CD4-positive, alpha-beta T cell treated with Interleukin-21 for 1 hour (primary cell): ENCODE measurements around the gene KCTD12.

Source experiments
- DNase-seq: peaks from one replicate; pipeline ENCODE4 v3.0.0-alpha.2; 2020

The KCTD12 gene

DNA sequence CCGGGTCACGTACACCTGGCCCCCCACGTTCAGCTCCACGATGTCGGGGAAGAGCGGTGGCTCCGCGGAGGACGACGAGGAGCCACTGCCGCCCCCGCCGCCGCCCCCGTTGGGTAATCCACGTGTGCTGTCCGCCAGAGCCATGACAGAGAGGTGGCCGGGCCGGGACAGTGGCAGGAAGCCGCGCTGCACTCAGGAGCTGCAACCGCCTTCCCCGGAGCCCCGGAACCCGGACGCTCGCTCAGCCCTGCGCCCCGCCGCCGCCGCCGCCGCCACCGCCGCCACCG is 257 bp downstream of the KCTD12 start:
- no peak for DNase-seq

DNA sequence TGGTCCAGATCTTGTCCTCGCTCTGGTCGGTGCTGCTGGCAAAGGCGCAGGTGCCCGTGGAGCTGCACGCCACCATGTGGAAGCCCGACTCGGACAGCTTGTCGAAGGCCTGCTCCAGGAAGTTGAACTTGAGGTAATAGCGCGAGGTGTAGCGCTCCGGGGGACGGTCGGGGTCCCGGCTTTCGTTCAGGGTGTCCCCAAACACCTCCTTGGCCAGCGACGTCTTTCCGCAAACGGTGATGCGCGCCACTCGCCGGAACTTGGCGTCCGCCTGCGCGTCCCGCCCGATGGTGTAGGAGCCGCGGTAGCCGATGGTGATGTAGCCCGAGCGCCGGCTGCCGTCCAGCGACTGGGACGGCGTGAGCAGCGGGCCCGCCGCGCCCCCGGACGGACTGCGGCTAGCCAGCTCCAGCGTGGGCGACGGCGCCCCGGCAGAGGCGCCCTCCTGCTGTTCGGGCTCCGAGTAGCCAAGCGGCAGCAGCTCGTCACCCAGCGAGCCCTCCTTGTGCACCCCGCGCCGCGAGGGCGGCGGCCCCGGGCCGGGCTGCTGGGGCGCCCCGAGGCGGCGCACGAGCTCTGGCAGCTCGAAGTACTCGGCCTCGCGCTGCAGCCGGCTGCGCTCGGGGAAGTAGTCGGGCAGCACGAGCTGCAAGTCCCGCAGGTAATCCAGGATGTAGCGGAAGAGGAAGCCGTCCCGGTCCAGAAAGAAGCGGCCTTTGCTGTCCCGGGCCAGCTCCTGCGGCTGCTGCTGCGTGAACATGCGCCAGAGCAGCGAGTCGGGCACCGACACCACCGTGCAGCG is 801 bp downstream of the KCTD12 start:
- peak; percentile 50 for DNase-seq

DNA sequence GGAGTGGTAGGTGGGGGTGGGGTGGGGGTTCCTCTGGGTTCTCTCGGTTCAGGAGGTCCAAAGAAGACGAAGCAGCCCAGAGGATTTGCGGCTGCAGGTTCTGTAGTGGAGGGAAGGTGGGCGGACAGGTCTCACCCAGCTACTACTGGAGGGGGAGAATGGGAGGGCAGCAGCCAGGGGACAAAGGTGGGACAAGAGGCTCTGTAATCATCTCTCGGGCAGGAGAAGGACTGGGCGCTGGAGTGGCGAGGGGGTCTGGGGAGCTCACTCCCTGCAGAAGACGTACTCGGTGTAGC is 1.4 kb downstream of the KCTD12 start:
- DNase-seq: no peak

DNA sequence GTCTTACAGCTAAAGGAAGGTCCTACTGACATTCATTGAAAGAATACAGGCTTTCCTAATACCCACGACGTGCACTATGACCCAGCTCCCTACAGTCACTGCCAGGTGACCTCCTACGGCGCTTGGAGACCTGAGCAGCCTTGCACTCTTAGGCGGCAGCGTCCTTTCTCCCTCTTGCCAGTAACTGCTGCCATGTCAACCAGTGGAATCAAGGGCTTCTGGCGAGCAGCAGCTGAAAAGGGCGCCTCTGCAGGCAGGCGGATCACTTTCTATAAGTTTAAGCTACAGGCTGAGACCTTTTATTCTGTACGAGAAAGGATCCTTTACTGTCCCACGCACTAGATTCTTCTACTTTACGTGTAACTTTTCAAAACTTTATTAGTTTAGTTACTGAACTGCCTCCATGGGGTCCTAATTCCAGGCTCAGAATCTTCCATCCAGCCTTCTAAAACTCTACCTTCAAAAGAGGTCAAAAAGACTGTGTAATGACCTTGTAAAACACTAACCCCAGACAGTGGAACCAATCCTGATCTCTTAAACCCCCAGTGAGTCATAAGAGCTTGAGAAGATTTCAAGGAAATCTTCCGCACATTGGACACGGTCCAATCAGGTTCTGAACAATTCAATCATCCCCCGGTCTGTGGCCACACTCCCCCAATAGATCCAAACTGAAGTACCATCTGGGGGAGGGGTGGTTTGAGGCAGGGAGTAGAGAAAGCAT is 1.9 kb downstream of the KCTD12 start:
- DNase-seq: peak; percentile 7

DNA sequence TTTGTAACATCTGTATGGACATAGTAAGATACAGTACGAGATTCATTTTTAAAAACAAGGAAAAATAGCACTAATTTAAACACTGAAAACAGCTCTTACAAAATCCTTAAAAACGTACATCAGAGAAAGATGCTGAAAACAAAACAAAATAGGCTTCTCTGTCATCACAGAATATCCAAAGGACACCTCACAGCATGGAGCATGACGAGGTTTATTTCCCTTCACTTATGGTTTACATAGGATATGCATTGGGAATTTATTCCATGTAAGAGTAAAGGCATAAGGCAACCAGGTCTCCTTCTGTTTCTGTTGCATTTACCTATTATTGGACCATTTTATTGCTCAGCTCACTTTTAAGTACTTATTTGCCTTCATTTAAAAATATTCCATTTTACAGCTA is 3.0 kb downstream of the KCTD12 start:
- DNase-seq: no peak

DNA sequence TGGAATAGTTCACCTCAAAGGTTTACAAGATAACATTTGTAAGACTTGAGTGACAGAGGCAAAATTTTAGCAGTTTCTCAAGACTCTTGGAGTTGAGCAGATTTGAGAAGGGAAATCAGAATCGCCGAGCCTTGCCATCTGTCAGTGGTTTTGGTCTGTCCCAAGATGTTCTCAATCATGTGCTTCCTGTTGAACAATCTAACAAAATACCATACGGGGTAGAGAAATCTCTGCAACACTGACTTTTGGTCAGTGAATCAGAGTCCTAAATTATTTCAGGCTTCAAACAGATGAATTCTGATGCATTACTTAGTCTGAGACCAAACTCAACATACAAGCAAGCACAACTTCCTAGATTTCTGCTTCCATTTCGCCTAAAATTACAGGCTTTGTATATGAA is 3.8 kb downstream of the KCTD12 start:
- no peak for DNase-seq

DNA sequence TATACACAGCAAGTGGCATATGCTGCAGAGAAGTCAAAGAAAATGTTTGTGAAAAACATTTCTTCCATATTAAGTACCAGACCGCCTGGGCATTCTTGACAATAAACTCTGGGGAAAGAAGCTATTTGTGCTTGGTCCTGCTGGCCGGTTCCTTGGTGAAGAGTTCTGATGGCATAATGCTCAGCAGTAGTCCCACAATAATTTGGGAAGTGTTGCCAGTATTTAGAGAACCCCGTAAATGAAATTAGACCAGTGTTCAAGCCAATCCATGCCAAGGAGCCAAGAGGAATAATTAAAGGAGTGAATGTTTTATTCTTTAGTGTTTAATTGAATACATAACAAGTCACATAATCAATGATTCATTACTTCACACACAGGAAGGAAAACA is 6.3 kb downstream of the KCTD12 start:
- no peak for DNase-seq

DNA sequence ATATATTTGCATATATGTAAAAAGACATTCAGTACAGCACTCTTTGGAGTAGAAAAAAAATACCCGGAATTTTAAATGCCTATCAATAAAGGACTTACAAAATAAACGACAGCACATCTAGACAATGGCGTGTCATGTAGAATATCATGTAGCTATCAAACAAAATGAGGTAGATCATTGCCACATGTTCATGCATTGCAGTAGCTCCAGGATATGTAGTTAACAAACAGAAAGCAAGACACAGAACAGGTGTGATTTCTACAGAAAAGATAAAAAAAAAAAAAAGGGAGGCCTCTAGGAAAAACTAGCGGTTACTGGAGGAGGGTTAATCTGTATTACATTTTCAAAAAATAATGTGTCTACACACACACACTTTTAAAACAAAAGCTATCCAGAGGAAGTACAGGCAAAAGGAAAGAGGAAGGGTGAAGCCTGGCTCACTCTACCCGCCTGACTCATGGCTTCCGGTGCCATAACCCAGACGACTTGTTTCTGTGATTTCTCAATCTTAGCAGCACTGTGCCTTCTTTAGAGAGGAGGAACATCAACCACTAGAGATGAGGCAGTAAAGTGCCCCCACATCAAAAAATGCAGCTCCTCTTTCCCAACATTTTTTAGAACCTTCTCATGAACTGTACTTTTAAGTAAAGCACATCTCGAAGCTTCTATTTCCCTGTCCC is 6.9 kb downstream of the KCTD12 start:
- DNase-seq: peak; percentile 60

DNA sequence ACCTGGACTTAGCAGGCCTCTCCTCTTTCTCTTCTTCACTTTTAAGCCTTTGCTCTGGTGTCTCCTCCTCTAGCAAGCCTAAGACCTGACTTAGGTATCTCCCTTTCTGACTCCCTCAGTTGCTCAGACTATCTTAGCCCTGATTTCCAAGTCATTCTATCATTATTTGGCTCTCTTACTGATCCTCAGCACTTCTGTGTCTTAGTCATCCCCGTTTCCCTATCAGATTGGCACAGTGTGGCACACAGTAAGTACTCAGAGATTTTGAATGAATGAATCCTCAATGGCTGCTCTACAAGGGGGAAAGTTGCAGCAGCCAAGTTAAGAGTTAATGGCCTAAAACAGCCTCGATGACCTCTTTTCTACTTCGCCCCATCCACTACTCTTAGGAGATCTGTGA is 8.2 kb downstream of the KCTD12 start:
- no peak for DNase-seq

DNA sequence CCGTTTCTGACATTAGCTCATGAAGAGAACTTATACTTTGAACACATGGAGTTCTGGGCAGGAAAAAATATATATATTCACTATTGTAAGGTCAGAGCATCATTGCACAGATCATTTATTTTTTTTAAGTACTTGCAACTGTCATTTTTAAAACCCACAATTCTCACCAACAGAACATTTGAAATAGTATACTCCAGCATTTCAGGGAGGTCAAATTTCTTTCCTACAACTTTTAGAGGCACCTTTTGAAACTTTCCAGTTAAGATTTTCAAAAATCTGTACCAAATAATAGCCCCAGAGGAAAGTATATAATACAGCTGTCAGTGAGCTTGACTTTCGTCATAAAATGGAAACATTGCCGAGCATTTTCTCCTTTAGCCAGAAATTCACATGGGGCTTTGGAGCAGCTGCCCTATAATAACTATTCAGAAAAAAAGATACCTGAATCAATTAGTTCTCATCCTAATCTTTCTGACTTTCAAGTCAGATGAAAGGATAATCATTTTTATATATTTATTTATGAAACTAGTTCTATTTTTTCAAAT is 10.9 kb downstream of the KCTD12 start:
- no peak for DNase-seq

DNA sequence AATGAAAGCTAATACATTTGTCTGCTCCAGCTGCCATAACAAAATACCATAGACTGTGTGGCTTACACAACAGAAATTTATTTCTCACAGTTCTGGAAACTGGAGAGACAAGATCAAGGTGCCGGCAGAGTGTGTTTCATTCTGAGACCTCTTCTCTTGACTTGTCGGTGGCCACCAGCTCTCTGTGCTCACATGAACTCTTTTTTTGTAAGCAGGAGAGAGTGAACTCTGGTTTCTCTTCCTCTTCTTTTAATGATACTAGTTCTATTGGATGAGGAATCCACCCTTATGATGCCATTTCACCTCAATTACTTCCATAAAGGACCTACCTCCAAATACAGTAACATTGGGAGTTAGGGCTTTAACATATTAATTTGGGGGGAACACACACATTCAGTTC is 11.7 kb downstream of the KCTD12 start:
- DNase-seq: no peak

DNA sequence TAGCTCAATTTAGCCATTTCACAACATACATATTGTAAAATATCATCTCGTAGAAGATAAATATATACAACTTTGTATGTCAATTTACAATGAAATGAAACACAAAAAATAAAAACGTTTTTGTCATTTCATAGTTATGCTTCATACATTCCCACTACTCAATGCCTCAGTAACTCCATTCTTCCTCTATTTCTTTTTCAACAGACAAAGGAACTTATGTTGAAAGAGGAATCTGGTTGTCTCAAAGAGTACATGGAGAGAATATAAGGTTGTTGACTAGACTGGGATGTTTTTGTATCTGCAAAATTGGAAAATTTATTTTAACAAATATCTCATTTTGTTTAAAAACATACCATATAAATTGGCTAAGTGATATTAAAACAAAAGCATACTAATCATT is 12.8 kb downstream of the KCTD12 start:
- no peak for DNase-seq

DNA sequence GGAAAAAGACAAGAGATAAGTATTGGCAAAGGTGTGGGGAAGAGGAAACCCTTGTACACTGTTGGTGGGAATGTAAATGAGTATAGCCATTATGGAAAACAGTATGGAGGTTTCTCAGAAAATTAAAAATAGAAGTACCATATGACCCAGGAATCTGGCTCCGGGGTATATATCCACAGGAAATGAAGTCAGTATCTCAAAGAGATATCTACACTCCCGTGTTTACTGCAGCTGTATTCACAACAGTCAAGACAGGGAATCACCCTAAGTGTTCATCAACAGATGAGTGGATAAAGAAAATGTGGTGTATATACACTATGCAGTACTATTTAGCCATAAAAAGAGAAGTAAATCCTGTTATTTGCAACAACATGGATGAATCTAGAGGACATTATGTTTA is 13.5 kb downstream of the KCTD12 start:
- no peak for DNase-seq

DNA sequence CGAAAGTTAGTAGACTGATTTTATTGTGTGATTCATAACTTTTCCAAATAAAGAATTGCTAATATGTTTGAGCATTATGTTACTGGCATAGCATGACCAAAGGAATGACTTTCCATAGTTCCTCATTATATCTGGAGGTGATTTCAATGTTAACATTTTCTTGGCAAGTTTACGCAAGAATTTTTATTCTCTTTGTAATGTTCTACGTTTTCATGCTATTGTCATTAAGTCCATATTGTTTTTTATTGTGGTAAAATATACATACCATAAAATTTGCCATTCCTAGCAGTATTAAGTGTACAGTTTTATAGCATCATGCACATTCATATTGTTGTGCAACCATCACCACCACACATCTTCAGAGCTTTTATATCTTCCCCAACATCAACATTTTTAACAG is 14.8 kb downstream of the KCTD12 start:
- DNase-seq: no peak

DNA sequence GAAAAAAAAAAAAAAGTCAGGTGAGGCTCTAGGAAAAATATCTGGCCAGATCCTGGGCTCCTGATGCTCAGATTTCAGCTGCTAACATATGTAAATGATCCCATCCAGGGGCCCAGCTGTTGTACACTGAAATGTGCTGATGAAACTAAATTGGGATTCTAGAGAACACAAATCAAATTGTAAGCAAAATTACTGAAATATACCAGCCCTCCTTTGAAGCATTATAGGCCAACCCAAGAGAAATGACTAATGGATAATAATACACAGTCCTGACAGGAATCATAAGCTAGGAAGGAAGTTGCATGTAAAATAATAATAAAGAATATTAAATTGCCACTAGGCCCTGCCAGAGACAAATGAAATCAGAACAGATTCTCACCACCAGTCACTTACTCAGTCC is 17.8 kb downstream of the KCTD12 start:
- DNase-seq: no peak

DNA sequence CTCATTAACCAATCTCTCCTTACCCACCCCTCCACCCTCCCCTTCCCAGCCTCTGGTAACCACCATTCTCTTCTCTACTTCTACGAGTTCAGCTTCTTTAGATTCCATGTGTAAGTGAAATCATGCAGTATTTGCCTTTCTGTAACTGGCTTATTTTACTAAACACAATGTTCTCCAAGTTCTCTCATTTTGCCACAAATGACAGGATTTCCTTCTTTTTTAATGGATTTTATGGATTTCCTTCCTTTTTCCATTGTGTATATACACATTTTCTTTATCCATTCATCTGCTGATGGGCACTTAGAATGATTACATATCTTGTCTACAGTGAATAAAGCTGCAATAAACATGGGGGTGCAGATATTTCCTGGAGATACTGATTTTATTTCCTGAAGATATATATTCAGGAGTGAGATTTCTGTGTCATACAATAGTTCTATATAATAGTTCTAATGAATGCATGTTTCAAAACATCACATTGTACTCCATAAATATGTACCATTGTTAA is 20.2 kb downstream of the KCTD12 start:
- no peak for DNase-seq

DNA sequence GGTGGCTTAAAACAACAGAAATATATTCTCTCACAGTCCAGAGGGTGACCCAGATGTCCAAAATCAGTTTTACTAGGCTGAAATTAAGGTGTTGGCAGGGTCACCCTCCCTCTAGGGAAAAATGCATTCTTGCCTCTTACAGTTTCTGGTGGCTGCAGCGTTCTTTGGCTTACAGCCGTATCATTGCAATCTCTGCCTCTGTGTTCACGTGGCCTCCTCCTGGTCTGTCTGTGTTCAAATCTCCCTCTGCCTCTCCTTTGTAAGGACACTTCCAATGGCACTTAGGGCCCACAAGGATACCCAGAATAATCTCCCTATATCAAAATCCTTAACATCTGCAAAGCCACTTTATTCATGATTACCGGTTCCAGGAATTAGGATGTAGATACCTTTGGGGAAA is 21.1 kb downstream of the KCTD12 start:
- DNase-seq: no peak

DNA sequence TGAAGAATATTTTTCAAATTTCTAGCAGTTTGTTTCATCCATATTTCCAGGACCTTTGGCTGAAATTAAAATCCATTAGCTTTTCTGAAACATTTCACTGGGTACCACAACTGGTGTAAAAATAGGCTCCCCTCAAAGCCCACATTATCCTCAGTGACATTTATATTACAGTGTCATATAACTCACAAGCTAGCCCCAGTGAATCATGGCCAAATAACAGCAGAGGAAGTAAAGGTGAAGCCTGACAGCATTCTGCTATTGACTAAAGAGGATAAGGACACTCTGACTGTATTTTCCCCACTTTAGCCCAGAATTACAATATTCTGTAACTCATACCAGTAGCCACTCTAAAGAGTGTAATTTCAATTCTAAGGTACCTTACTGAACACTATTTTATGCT is 21.9 kb downstream of the KCTD12 start:
- no peak for DNase-seq

DNA sequence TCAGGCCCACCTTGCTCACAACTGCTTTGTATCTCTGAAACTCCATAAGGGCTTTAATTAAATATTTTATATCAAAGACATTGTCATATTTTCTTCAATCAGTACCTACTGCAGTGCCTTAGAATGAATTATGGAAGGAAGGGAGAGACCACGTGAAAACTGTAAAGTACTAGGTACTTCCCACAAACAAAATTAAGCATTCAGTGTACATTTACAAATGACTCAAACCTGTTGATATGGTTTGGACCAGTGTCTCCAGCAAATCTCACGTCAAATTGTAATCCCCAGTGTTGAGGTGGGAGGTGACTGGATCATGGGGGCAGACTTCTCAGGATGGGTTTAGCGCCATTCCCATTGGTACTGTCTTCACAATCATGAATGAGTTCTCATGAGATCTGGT is 23.2 kb downstream of the KCTD12 start:
- no peak for DNase-seq

DNA sequence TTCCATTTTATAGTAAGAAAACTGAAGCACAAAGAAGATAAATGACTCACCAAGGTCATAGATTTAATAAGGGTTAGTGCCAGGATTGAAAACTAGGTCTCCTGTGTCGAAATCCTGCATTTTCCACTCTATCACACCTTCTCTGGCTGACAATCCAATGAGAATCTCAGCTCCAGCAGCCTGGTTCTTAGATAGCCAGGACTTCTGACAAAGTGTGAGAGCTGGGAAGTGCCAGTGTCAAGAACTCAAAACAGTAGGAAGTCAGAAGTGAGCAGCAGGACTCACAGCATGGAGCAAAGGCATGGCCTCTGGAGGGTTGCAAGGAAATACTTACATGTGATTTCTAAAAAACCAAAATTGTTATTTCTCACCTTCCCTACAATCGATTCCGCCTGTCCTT is 24.3 kb downstream of the KCTD12 start:
- DNase-seq: no peak

DNA sequence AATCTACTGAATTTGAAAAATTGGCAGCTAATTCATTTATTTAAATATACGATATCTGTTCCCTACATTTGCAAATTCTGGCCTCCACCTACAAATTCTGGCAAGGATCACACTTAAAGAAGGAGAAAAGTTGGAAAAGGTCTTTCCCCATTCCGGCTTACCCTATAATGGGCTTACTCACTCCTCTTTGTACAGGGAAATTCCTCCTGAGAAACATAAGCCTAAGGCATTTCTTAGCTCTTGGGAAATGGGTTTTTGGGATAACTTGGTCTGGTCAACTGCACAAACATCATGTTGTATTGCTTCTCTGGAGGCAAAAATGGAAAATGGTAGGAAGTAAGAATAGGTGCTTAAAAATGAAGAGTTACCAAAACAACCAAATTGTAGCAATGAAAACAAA is 25.5 kb downstream of the KCTD12 start:
- no peak for DNase-seq

DNA sequence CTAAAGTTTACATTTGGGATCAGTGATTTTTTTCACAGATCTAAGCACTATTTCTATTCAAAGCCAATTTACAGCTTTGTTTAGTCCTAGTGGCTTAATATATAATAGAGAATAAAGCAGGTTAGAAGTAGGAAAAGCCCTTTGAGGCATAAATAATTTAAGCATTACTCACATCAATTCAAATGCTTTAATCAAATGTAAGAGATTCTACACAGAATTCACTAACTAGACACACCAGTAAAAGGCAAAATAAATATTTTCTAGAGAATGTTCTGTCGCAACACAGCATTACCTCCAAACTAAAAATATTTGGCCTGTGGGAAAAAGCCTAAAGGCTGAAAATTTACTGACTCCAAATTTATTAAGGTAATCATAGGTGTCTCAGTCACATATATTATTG is 31.3 kb downstream of the KCTD12 start:
- no peak for DNase-seq

DNA sequence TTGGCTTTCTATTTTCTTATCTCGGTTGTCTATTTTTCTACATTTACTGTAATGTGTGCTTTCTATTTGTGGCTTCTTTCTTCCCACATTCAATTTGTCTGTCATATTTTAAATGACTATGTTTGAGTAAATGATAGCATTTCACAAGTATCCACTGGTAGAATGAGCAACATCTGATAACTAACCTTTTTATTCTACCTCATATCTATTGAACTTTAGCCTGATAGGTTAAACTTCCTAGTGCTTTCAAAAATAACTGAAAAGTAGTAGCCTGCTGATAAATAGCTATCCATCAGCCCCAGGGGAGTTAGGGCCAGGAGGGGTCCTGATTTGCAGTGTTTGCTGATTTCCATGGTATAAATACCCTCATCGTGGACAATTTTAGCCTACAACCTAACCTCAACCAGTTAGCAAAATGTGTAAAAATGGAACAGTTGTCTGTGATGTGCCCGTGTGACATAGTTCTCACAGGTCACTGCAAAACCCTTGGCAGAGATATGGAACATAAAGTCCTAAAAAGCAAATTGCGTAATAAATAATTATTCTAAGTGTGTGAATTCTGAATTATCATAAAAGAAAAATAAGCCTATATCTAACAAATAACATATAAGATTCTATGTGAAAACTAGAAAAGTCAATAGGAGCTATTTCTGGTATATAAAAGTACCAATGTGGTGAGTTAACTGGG is 32.1 kb downstream of the KCTD12 start:
- DNase-seq: no peak

DNA sequence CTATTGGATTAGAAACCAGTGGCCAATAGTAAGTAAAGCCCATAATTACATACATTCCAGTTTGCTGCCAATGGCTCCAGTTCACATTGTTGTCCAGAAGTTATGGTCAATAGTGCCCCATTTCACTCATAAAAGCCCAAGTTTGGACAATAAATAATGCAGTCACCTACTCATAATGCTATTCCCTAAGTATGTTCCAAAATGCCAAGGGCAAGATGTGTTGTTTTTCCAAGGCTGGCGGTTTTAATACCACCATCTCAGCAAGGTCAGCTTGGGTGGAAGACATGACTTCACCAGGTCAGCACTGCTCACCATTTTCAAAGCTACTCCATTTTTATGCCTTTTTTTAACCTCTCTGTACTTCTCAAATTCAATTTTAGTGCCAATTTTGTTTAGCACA is 32.7 kb downstream of the KCTD12 start:
- no peak for DNase-seq
